HCT116 (cell line): ENCODE data around the gene HOXD11. TPM values are rescaled to one million over a fixed set of nuclear protein-coding genes. Genes with fewer than 3 reads are reported as not detected.

Experiments
- ATAC-seq: fragments of 200-7000 bp; cut with Tn5 transposase; 2 replicates; pipeline ENCODE4 v1.9.1; 2020; ENCODE audit warnings: mild to moderate bottlenecking, moderate library complexity
- BruUV-seq: library from RNA; stranded (reverse); fragments of 400-500 nt; replicated peaks from 2 replicates; lab custom pipeline; 2021; lab: Mats Ljungman, UMichigan
- CTCF ChIA-PET: fragments of 300-600 bp; sonication (Branson Sonifier 250); formaldehyde crosslinking; loops from one replicate; lab custom pipeline; 2021; ENCODE audit warnings: antibody characterized with exemption; lab: Charles Lee
- POLR2A ChIA-PET: fragments of 300-600, 350-600 bp; sonication (Branson Sonifier 250); formaldehyde crosslinking; loops from one replicate; lab custom pipeline; 2021; ENCODE audit warnings: antibody characterized with exemption; lab: Charles Lee
- RAD21 ChIA-PET, 2 experiments: fragments of 300-600 bp; sonication (Branson Sonifier 250); formaldehyde crosslinking; loops; one replicate each; lab custom pipeline; 2023; ENCODE audit warnings: low total read pairs in 2 of 2; ENCODE audit not compliant: uncharacterized antibody in 2 of 2, unreplicated experiment in 2 of 2, low non-redundant PET in 1 of 2; lab: Charles Lee
- DNase-seq: peaks from one replicate; pipeline ENCODE4 v3.0.0-alpha.2; 2010; ENCODE audit warnings: low read depth, low spot score
- H2AFZ ChIP-seq: fragments of 200-600 bp; shearing (Covaris generic), sonication (generic); 2 replicates; pipeline ENCODE4 v1.6.1; 2017; ENCODE audit warnings: low read depth, mixed run types, mixed read lengths, antibody characterized with exemption, low read length; ENCODE audit not compliant: poor library complexity, severe bottlenecking
- H3K27ac ChIP-seq: 2 replicates; pipeline ENCODE4 v1.5.1; 2012; ENCODE audit warnings: low read depth, low read length
- H3K27me3 ChIP-seq: fragments of 200-600 bp; sonication (generic); 2 replicates; pipeline ENCODE4 v1.6.1; 2016; ENCODE audit warnings: mixed run types, low read length, mixed read lengths; ENCODE audit not compliant: insufficient read depth
- H3K36me3 ChIP-seq, 2 experiments: fragments of 200-500 bp in 1 of 2; fragments of 200-600 bp in 1 of 2; sonication (Bioruptor generic) in 1 of 2; sonication (generic) in 1 of 2; 2 replicates each; pipeline versions ENCODE4 v1.5.1 to v1.6.1; 2014 to 2016; ENCODE audit warnings: low read length in 2 of 2, inconsistent platforms in 1 of 2, mixed read lengths in 1 of 2, mixed run types in 1 of 2; ENCODE audit not compliant: insufficient read depth in 2 of 2, control insufficient read depth in 1 of 2
- H3K4me1 ChIP-seq, 2 experiments: fragments of 200-600 bp in 1 of 2; sonication (generic) in 1 of 2; 2 replicates each; pipeline versions ENCODE4 v1.5.1 to v1.6.1; 2012 to 2017; ENCODE audit warnings: low read length in 2 of 2, inconsistent platforms in 1 of 2, mild to moderate bottlenecking in 1 of 2, mixed read lengths in 1 of 2, mixed run types in 1 of 2, moderate library complexity in 1 of 2; ENCODE audit not compliant: insufficient read depth in 2 of 2, control insufficient read depth in 1 of 2
- H3K4me2 ChIP-seq: fragments of 200-600 bp; sonication (generic); 2 replicates; pipeline ENCODE4 v1.6.1; 2017; ENCODE audit warnings: mixed run types, low read length, mixed read lengths
- H3K4me3 ChIP-seq, 2 experiments: fragments of 200-600 bp in 1 of 2; sonication (generic) in 1 of 2; replicated peaks in 1 of 2; 2 replicates each; pipeline ENCODE4 v1.5.1; 2011 to 2016; ENCODE audit warnings: low read length in 2 of 2, control low read depth in 1 of 2, low read depth in 1 of 2, mild to moderate bottlenecking in 1 of 2, mixed read lengths in 1 of 2, mixed run types in 1 of 2
- H3K79me2 ChIP-seq: fragments of 200-600 bp; sonication (generic); 2 replicates; pipeline ENCODE4 v1.6.1; 2017; ENCODE audit warnings: mild to moderate bottlenecking, mixed run types, low read length, moderate library complexity, mixed read lengths; ENCODE audit not compliant: insufficient read depth
- H3K9ac ChIP-seq: fragments of 200-600 bp; sonication (generic); 2 replicates; pipeline ENCODE4 v1.6.1; 2016; ENCODE audit warnings: low read length, mixed read lengths
- H3K9me2 ChIP-seq: fragments of 200-600 bp; sonication (generic), shearing (Covaris generic); 2 replicates; pipeline ENCODE4 v1.6.1; 2017; ENCODE audit warnings: mixed run types, mild to moderate bottlenecking, moderate library complexity; ENCODE audit not compliant: insufficient read depth
- H3K9me3 ChIP-seq, 2 experiments: fragments of 200-500 bp in 1 of 2; fragments of 200-600 bp in 1 of 2; sonication (Bioruptor generic) in 1 of 2; sonication (generic) in 1 of 2; 2 replicates each; pipeline ENCODE4 v1.6.1; 2014 to 2017; ENCODE audit warnings: low read length in 2 of 2, mixed read lengths in 2 of 2, inconsistent platforms in 1 of 2, low read depth in 1 of 2, mild to moderate bottlenecking in 1 of 2, mixed run types in 1 of 2, moderate library complexity in 1 of 2; ENCODE audit not compliant: control insufficient read depth in 1 of 2, insufficient read depth in 1 of 2
- H4K20me1 ChIP-seq: fragments of 200-600 bp; sonication (generic), shearing (Covaris generic); 2 replicates; pipeline ENCODE4 v1.6.1; 2017; ENCODE audit warnings: mixed run types, mild to moderate bottlenecking, moderate library complexity; ENCODE audit not compliant: insufficient read depth
- CBX3 ChIP-seq: IDR thresholded peaks from 2 replicates; pipeline ENCODE4 v1.6.1; 2012; ENCODE audit warnings: low read depth
- CTCF ChIP-seq, 3 experiments: fragments of 200-600 bp in 1 of 3; sonication (generic) in 1 of 3; IDR thresholded peaks in 2 of 3; conservative IDR thresholded peaks in 1 of 3; 2 replicates each; pipeline ENCODE4 v1.5.1; 2012 to 2017; ENCODE audit warnings: low read depth in 2 of 3, low read length in 2 of 3, antibody characterized with exemption in 1 of 3, borderline replicate concordance in 1 of 3, control low read depth in 1 of 3, mild to moderate bottlenecking in 1 of 3, mixed read lengths in 1 of 3, mixed run types in 1 of 3, moderate library complexity in 1 of 3; ENCODE audit not compliant: insufficient read depth in 1 of 3
- EGR1 ChIP-seq: IDR thresholded peaks from 2 replicates; pipeline ENCODE4 v1.6.1; 2012; ENCODE audit warnings: low read depth
- ELF1 ChIP-seq: IDR thresholded peaks from 2 replicates; pipeline ENCODE4 v1.6.1; 2012; ENCODE audit warnings: low read depth, borderline replicate concordance
- EZH2 ChIP-seq: fragments of 200-600 bp; sonication (generic); IDR thresholded peaks from 2 replicates; pipeline ENCODE4 v1.6.1; 2017; ENCODE audit warnings: antibody characterized with exemption, mixed run types
- FOSL1 ChIP-seq: IDR thresholded peaks from 2 replicates; pipeline ENCODE4 v1.6.1; 2012; ENCODE audit warnings: low read depth
- JUND ChIP-seq: IDR thresholded peaks from 2 replicates; pipeline ENCODE4 v1.6.1; 2012
- POLR2A ChIP-seq: IDR thresholded peaks from 2 replicates; pipeline ENCODE4 v1.7.0; 2011; ENCODE audit warnings: borderline replicate concordance; ENCODE audit not compliant: insufficient read depth, insufficient read length; ENCODE audit errors: extremely low read depth
- POLR2AphosphoS5 ChIP-seq: IDR thresholded peaks from 2 replicates; pipeline ENCODE4 v1.6.1; 2011; ENCODE audit warnings: mild to moderate bottlenecking, low read depth, low read length, moderate library complexity
- RAD21 ChIP-seq: IDR thresholded peaks from 2 replicates; pipeline ENCODE4 v1.6.1; 2012; ENCODE audit warnings: low read depth, mild to moderate bottlenecking
- REST ChIP-seq: IDR thresholded peaks from 2 replicates; pipeline ENCODE4 v1.6.1; 2012; ENCODE audit warnings: low read depth
- SP1 ChIP-seq: IDR thresholded peaks from 2 replicates; pipeline ENCODE4 v1.6.1; 2012; ENCODE audit warnings: low read depth
- SRF ChIP-seq: IDR thresholded peaks from 2 replicates; pipeline ENCODE4 v1.6.1; 2012; ENCODE audit warnings: low read depth
- YY1 ChIP-seq: IDR thresholded peaks from 2 replicates; pipeline ENCODE4 v1.6.1; 2011; ENCODE audit warnings: low read length, low read depth, moderate library complexity, mild to moderate bottlenecking; ENCODE audit not compliant: insufficient replicate concordance; ENCODE audit errors: extremely low read depth
- ZFX ChIP-seq: fragments of 450-650 bp; IDR thresholded peaks from 2 replicates; pipeline ENCODE4 v1.6.1; 2017
- ZNF274 ChIP-seq: fragments of 200-500 bp; sonication (Bioruptor generic); IDR thresholded peaks from 2 replicates; pipeline ENCODE4 v1.6.1; 2014; ENCODE audit warnings: mild to moderate bottlenecking, low read depth, low read length, inconsistent platforms
- intact Hi-C: fragments of 100-400 bp; cut with micrococcal nuclease; formaldehyde crosslinking; loops from 2 replicates; pipeline ENCODE4 v1.10.0; 2022
- total RNA-seq: library from RNA; stranded (reverse); gene quantifications from one replicate; pipeline ENCODE4 v1.2.1, GENCODE V29; 2021; ENCODE audit not compliant: unreplicated experiment
- TF ChIP-seq, protein P1 (sequence below): IDR thresholded peaks from 2 replicates; pipeline ENCODE4 v1.6.1; 2012
- TF ChIP-seq, protein P2 (sequence below): IDR thresholded peaks from 2 replicates; pipeline ENCODE4 v1.6.1; 2011; ENCODE audit warnings: mild to moderate bottlenecking, low read length, moderate library complexity; ENCODE audit not compliant: insufficient replicate concordance; ENCODE audit errors: extremely low read depth
- TF ChIP-seq, protein P3 (sequence below): IDR thresholded peaks from 2 replicates; pipeline ENCODE4 v1.6.1; 2012

HOXD11 gene
- total RNA-seq, 1 experiment from 2014 or later = not detected

DNA sequence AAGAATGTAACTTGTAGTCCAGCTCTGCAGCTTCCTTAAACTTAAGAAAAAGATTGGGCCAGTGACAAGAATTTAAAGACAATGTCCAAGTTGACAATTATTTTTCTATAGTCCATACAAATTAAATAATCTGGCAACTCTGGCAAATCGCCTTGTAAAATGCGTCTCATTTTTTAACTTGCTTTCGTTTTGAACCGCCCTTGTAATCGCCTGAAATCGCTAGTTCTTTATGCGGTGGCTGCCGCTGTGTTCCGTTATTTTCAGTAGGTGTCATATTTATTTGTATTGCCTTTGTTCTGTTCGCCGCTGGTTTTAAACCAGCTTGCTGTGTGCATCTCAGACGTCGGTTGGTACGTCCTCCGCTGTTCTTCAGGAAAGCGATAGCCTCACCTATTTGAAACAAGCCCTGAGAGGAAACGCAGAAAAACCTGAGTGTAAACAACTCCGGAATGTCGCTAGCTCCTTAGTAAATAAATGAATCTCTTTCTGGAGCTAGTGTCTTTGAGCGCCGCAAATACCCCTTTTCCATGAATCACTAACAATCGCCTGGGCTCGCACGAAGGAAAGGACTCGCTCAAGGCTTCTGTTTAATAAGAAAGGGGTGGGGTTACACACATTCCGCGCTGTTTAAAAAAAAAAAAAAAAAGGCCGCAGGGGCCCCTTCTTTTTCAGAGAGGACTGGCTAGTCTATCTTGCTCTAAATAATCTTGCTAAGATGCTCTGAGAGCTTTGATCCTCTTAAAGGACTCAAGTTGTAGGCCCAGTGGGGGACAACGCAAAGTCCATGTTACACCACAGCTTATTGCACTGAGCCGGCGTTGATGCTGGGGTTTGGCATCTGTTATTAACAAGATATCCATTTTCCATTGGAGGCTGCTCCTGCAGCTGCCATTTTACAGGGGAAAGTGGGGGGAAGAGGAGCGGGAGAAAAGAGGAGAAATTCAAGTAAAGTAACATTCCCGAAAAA is 25.4 kb downstream of the HOXD11 start:
- TF ChIP-seq, protein P1, sequence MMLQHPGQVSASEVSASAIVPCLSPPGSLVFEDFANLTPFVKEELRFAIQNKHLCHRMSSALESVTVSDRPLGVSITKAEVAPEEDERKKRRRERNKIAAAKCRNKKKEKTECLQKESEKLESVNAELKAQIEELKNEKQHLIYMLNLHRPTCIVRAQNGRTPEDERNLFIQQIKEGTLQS = no peak
- TF ChIP-seq ZNF274 = no peak
- TF ChIP-seq, protein P2, sequence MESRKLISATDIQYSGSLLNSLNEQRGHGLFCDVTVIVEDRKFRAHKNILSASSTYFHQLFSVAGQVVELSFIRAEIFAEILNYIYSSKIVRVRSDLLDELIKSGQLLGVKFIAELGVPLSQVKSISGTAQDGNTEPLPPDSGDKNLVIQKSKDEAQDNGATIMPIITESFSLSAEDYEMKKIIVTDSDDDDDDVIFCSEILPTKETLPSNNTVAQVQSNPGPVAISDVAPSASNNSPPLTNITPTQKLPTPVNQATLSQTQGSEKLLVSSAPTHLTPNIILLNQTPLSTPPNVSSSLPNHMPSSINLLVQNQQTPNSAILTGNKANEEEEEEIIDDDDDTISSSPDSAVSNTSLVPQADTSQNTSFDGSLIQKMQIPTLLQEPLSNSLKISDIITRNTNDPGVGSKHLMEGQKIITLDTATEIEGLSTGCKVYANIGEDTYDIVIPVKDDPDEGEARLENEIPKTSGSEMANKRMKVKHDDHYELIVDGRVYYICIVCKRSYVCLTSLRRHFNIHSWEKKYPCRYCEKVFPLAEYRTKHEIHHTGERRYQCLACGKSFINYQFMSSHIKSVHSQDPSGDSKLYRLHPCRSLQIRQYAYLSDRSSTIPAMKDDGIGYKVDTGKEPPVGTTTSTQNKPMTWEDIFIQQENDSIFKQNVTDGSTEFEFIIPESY = no peak
- TF ChIP-seq RAD21 = no peak
- TF ChIP-seq REST = no peak
- no peak for TF ChIP-seq ELF1
- no peak for TF ChIP-seq JUND
- TF ChIP-seq EGR1 = no peak
- no peak for TF ChIP-seq CTCF (IDR thresholded peaks at IDR 0.05 in 2 of 3, conservative IDR thresholded peaks at IDR 0.05 in 1 of 3; ENCODE audit: borderline replicate concordance in 1 of 3, insufficient read depth in 1 of 3, low read depth in 2 of 3, low read length in 2 of 3)
- TF ChIP-seq FOSL1 = no peak
- no peak for TF ChIP-seq CBX3
- no peak for TF ChIP-seq YY1
- no peak for TF ChIP-seq EZH2
- TF ChIP-seq, protein P3, sequence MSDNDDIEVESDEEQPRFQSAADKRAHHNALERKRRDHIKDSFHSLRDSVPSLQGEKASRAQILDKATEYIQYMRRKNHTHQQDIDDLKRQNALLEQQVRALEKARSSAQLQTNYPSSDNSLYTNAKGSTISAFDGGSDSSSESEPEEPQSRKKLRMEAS = no peak
- no peak for TF ChIP-seq SRF
- TF ChIP-seq POLR2A = no peak
- no peak for TF ChIP-seq SP1
- no peak for TF ChIP-seq POLR2AphosphoS5
- TF ChIP-seq ZFX = no peak
- TF ChIP-seq, all 23 proteins: peak for 0
- no peaks in the 10 kb centered on the region for H4K20me1 ChIP-seq

More for the DNA sequence above, 25.4 kb downstream of the HOXD11 start:
- H3K79me2 ChIP-seq = no peaks in the 10 kb centered on the region
- no peak overlapping the region for H3K4me3 ChIP-seq
- intact Hi-C loops = no loop called here
- no TSS peak for BruUV-seq
- no peak overlapping the region for H2AFZ ChIP-seq
- no peak overlapping the region for H3K4me2 ChIP-seq
- H3K27ac ChIP-seq = no peak overlapping the region
- ChIA-PET RAD21 (no interaction called here), POLR2A (no interaction called here), CTCF (interaction anchor here (0.9 to 3.7 kb wide), 8 partner anchors 8 to 522 kb away, joined by 3 to 19 read pairs (median 6); no protein-coding TSS in a partner anchor)
- no peak overlapping the region for H3K9ac ChIP-seq
- no peak for DNase-seq
- H3K9me3 ChIP-seq = no peaks in the 10 kb centered on the region
- no peaks in the 10 kb centered on the region for H3K27me3 ChIP-seq
- H3K36me3 ChIP-seq = no peaks in the 10 kb centered on the region
- no peak for ATAC-seq
- no peaks in the 10 kb centered on the region for H3K9me2 ChIP-seq
- H3K4me1 ChIP-seq = peaks cover 9 to 29% of the 10 kb centered on the region in 2 experiments; a peak in 3 of 4 replicates
